Stimulated activated CD4-positive, alpha-beta T cell treated with anti-CD3 and anti-CD28 coated beads, Interleukin-12 subunit alpha, Interleukin-12 subunit beta, amount 100 ng/mL, for 48 hours (primary cell): ENCODE measurements around the gene GORASP1.

Source experiments
- DNase-seq, 3 donors: peaks; one replicate each; pipeline ENCODE4 v3.0.0-alpha.2; 2020; ENCODE audit warnings: low read depth in 2 of 3, low spot score in 1 of 3

Gene GORASP1

DNA sequence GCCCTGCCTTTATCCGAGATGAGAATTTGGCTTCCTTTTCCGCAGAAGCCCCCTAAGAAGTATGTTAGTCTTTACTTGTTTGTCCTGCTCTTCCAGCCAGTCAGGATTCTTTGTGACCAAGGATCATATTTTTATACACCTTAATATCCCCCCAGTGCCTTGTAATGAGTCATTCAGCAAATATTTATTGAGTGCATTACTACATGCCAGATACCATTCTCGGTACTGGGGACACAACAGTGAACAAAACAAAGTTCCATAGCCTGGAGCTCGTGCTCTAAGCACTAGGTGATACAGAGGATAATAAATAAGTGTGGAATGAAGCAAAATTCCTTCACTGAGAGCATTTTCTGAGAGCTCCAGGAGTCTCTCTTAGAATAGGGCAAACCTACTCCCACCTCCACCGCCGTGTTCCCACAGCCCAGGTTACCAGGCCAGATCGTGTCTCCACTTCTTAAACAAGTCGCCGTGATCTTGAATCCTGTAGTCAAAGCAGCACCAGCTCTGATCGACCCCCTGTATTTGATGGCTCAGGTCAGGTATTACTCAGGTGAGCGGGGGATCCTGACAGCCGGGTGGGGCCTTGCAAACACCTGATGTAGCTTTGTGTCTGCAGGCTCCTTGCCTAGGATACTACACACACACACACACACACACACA is 18.5 kb upstream of the GORASP1 start:
- no peak for DNase-seq

- DNase-seq = no peak
Measured at GRCh38 chr3:39124876-39125840, 17.7 kb upstream of the GORASP1 start.

GRCh38 chr3:39122813-39123212 is 15.4 kb upstream of the GORASP1 start:
- DNase-seq = no peak

- no peak for DNase-seq
Measured at GRCh38 chr3:39121621-39122020, 14.2 kb upstream of the GORASP1 start.

DNA sequence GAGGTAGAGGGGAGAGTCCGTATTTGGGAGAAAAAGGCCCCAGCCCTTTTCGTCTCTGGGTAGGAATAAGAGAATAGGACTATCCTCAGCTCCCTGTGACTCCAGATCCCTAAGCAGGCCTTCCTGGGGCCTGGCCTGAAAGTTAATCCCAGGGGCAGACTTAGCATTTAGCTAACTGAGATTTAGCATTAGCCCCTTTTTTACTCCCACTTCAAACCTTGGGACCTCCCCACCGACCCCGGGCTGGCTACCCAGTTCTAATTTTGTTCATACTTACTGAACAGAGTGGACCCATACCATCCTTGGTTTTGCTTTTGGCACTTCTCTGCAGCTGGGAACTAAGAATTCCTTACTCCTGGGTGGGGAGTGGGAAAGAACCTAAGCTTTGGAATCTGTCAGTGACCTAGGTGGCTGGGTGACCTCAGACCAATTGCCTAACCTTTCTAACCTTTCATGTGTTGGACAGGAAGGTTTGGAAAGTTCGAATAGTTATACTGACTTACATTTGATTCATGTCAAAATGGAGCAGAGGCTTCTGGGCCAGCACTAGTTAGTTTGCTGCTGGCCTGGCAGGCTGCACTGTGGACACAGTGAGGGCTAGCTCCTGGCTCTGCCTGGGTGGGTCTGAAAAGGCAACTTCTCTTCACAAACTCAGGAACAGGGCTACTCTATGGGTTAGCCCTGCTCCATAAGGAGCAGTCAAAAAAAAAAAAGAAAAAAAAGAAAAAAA is 11.7 kb upstream of the GORASP1 start:
- DNase-seq = no peak

DNA sequence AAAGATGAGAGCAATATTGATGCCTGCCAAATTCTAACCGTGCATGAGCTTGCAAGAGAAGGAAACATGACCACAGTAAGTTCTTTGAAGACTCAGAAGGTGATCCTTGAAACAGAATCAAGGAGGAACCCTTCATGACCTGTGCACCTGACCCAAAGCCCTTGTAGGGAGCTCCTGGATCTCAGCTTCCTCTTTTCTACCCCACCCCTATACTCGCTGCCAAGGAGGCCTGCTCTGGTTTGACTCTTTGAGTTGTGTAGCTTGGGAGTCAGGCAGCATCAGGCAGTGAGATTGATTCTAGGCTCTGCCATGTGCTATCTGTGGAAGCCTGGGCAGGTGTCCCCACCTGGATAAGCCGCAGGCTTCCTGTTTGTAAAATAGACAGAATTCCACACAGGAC is 10.7 kb upstream of the GORASP1 start:
- DNase-seq = no peak

DNA sequence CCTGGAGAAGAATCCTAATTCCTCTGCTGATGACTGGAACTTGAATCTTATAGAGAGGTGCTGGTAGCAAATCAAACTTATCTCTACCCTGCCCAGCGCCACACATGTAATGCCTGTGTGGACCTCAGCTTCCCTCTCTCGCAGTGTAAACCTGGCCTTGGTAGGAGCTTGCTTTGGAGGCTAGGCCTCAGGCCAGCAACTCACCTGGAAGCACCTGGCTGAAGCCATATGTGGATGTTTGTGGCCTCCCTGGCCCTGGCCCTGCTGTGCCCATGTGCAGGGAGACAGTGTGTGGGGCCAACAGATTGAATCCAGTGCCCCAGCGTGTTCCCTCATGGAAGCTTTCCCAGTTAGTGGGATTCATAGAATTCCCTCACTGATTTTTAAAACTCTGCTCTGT is 8.4 kb upstream of the GORASP1 start:
- DNase-seq = no peak

GRCh38 chr3:39114456-39114855 is 7.0 kb upstream of the GORASP1 start:
- no peak for DNase-seq

DNA sequence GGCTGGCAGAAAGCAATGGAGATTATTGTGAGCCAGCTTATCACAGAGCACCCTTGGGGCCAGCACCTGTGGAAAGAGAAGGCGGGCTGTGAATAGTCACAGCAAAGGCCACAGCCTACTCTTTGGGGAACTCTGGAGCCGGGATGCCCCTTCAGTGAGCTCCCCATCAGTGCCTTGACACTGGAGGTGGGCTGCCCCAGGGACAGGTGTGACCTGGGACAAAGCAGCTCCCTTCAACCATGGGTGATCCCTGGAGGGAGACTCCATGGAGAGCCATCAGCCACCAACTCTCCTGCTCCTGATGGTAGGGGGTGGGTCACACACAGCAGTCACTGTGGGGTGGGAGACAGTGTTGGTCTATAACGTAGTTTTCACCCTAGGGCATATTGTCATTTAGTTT is 5.9 kb upstream of the GORASP1 start:
- no peak for DNase-seq

GRCh38 chr3:39112535-39112934 is 5.1 kb upstream of the GORASP1 start:
- DNase-seq = no peak

GRCh38 chr3:39112113-39112512 is 4.7 kb upstream of the GORASP1 start:
- DNase-seq = no peak

DNA sequence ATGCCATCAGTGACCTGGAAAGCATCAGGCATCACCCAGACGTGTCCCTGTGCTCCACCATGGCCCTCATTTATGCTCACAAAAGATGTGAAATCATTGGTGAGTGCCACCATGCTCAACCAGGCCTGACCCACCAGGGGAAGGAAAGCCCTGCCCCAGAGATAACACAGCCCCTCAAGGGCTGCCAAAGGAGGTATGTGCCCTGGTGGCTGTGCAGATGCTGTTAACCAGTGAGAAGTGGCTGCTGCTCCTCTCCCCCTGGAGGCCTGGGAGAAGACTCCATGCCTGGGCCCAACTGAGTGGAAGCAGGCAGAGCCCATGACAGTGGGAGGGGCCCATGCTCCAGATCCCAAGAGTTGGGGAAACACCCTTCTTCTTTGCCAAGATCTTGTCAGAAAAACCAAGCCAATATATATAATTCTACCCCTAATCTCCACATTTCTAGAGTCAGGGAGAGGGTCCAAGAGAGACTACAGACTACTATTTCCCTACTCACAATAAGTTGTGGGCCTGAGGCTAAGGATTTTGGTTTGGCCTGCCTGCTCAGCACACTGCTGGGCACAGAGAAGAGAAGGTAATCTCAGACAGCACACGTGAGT is 2.7 kb upstream of the GORASP1 start:
- DNase-seq = no peak

DNA sequence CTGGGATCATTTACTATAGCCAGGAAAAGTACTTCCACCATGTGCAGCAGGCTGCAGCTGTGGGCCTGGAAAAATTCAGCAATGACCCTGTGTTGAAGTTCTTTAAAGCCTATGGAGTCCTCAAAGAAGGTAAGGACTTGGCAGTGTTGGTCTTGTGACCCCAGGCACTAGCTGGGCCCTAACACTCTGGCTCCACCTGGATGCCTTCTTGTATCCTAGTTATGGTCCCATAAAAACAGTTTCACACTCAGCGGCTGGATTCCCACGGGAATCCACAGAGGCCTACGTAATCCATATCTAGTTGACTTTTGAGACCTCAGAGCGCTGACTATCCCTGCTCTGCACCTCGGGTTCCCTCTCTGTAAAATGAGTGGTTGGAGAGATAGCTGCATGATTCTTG is 1.7 kb upstream of the GORASP1 start:
- no peak for DNase-seq

GRCh38 chr3:39108200-39108710 is 828 bp upstream of the GORASP1 start:
- no peak for DNase-seq

DNA sequence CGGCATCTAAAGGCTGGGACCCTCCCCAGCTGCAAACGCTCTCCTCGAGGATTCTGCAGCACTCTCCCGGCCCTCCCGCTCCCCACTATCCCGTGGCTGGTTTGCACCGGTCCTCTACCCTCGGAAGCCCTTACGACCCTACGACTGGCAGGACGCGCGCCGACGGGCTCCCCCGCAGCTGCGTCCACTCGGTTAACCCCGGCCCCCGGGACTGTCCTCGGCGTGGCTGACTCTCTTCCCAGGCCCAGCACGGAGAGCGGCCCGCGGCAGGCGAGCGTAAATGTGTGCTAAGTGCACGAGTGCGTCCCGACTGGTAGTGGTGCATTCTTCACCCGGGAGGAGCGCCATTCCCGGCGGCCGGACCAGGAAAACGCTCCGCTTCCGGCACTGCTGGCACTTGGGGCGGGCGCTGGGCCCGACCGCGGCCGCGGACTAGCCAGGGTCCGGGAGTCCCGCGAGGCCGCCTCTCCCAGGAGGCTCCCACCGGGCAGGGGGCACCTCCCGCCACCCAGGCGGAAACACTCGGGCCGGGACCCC is 508 bp downstream of the GORASP1 start:
- no peak for DNase-seq

DNA sequence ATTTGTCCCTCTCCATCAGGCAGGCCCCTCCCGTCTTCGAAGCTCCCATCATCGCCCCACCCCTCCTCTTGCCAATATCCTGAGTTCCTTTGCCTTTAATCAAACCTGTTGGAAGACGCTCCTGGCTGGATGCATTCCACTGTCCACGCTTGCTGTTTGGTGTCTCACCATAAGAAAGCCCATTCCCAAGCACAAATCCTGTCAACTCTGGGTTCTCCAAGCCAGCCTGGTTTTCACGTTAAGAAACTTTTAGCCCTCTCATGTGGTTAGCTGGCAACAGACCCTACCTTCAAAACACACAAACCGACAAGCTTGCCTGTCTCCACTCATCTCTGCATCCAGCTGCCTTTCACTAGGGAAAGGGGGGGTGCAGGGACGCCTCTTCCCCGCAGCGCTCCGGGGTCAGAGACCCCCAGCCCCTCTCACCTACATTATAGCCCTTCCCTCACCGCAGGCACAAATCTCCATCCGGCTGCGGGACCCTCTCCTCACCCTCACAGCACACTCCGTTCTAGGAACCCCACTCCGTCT is 1.1 kb downstream of the GORASP1 start:
- DNase-seq = no peak

- DNase-seq = no peak
Measured at GRCh38 chr3:39105687-39106063, 1.8 kb downstream of the GORASP1 start.

DNA sequence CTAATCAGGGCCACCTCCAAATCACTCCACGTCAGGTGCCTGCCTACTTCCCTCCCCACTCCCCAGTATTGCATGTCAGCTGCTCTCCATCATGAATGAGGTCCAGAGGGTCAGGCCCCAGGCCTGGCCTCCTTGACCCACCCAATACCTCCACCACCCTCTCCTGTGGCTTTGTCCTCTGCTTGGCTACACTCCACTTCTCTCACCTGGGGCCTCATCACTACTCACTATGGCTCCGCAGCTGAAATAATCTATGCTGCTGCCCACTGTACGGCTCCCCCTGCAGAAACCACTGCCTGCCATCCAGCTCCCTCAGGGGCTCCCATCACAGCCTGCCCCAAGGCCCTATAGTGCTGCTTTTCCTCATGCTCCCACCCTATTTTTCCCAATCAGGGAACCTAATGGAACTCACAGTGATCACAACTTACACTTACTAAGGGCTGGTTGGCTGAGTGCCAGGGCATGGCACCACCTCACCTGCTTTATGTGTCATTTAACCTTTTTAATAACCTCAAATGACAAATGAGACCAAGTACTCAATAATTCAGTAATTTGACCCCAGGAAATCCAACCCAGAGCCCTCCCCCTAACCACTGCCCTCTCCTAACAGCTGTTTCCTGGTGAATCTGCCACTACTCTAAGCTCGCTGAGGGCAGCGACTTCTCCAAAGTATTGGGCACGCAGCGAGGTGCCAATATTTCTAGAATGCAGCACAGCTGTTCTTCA is 2.3 kb downstream of the GORASP1 start:
- no peak for DNase-seq

GRCh38 chr3:39103791-39104552 is 3.5 kb downstream of the GORASP1 start:
- DNase-seq = no peak
